Measurements from ENCODE around the gene CDH23.

GRCh38 chr10:71743089-71743838 lies 346.5 kb downstream of the CDH23 start:
- TF ChIP-seq CTCF (IDR thresholded peaks at IDR 0.05) (no peak), POLR2A (IDR thresholded peaks at IDR 0.05) (no peak)

Data from uterus (tissue), 2 donors.